GM18951 (cell line): ENCODE results near the gene EIF4B.
A peak's percentile ranks its signal among the peaks of the same experiment; 100 is the strongest.

Experiments
- POLR2A ChIP-seq: IDR thresholded peaks from 4 replicates; pipeline ENCODE4 v1.6.1; 2011; ENCODE audit warnings: mild to moderate bottlenecking; ENCODE audit not compliant: insufficient read length, insufficient read depth; ENCODE audit errors: extremely low read depth
- in situ Hi-C: fragments of 300-500 bp; cut with MboI; formaldehyde crosslinking; loops from one replicate; pipeline ENCODE4 v1.12.0; 2022; ENCODE audit warnings: low sequenced_read_pairs, mixed read lengths, inconsistent platforms; ENCODE audit not compliant: unreplicated experiment

The EIF4B gene

DNA sequence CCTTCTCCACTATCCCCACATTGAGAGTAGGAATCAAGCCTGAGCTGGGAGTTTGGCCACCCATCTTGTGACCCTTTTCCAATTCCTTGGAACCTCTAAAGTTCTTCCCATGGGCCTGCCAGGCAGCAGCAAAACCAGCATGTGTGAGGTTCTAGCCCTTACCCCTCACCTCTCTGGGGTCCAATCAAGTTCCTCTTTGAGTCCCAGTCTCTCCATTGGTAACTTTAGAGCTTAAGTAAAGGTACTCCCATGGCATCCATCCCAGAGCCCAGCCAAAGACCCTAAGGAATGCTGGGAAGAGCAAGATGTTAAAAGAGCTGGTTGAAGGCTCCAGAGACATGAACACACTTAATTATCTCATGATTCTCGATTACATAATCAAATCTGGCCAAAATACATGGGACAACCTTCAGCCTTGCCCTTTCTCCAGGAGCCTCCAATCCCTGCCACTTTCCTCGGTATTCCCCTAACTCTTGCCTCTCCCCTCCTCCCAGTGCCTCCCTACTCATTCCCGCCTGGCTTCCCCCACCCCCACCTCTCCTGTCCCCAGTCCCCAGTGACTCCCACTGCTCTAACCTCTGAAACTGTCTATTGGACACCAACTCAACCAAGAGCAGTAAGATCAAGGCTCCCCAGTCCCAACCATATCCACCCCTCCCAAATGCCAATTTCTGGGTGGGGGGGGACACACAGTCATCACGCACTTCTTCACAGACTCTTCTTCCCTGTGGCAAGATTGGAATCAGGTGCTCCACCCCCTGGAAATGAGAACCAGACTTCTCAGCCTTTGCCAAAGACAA lies 38.8 kb downstream of the EIF4B start:
- in situ Hi-C loops = no loop called here
- no peak for TF ChIP-seq POLR2A

DNA sequence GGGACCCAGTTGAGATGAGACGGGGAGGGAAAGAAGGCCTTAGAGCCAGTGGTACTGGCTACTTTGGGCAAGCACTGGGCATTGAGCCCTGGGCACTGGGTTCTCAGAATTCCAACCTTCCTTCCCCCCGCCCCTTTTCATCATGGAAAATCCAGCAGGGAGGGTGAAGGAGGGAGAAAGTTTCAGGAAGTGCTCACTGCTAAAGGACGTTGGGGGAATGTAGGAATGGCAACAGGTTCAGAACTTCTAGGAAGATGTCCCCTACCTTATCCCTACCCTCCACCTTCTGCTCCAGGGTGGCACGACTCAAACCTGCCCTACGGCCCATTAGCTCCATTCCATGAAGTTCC lies 39.4 kb downstream of the EIF4B start:
- in situ Hi-C loops = no loop called here
- no peak for TF ChIP-seq POLR2A

DNA sequence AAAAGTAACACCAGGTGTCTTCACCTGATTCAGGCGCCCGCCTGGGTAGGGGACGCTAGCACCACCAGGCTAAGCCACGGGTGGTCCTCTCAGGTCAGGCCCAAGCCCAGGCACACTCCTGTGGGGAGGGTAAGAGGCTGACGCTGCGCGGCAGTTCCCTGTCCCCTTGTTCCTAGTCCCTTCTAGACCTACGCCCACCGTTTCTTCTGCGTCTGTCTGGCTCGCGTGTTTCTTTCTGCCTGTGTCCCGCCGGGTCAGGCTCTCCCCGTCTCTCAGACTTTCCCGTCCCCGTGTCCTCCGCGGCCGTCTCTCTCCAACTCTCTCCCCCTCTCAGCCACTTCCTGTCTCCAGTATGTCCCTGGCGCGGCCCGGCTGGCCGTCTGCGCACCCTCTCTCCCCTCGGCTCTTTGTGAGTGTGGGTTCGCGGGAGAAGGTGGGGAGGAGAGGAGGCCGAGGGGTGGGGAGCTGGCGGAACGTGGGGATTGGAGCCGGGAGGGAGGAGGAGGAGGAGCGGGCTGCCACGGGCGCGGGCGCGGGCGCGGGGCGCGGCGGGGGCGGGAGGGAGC lies 40.5 kb downstream of the EIF4B start:
- TF ChIP-seq POLR2A = peak; percentile 16
- in situ Hi-C loops = no loop called here

DNA sequence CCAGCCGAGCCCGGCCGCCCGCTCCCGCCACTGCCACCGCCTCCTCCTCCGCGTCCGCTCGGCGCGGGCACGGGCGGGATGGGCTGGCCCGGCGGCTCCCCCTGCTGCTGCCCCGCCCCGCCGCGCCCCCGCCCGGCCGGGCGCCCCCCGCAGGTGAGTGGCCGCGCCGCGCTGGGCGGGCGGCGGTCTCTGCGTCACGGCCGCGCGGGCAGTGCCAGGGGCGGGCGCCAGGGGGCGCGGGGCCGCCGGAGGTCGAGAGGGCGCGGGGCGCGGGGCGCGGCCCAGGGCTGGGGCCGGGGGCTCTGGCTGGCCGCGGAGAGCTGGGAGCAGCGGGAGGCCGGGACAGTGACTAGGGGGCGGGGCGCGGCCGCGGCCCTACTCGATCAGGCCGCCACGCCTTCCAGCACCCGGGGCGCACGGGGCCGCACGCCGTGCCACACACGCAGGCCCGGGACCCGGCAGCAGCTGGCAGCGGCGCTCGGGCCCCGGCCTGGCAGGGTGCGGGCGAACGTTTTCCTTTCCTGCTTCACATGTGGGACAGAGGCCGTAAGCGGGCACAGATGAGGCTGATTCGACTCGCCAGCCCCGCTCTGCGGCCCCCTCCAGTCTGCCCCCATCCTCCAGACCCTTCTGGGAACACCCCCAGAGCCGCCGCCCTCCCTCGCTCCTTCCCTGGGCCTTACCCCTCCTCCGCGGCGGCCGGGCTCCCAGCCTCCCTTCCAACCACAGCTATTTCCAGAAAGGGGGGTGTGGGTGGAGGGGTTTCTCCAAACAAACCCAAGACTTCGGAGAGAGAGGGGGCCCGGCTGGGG lies 41.2 kb downstream of the EIF4B start:
- in situ Hi-C loops = no loop called here
- peak; percentile 20 for TF ChIP-seq POLR2A

DNA sequence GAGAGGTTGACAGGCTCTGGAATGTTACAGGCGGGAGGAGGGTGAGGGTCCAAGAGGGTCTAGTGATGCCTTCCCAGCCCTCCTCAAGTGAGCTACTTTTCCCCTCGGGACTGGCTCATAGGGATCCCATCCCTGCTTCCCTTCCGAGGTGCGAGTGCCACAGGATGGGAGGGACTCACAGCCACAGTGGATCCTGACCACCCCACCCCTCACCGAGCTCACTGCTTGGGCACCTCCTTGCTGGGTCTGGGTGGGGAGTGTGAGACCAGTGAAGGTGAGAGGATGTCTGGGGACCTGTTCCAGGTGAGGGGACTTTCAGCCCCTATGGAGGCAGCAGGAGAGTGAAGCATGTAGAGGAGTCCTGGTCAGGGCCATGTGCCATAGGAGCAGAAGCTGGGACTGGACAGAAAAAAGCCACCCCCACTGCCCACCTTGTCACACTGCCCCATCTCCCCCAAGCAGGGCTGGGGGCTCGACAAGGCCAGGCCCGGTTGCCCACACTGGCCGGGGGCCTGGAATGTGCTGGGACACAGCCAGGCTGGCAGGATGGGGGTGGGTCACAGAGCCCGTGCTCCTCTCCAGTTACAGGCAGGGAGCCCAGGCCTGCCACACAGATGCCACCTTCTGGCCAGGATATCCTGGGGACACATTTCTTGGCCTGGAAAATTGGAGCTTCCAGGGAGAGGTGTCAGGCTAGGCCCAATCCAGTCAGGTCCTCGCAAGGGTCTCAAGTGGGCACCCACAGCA lies 42.0 kb downstream of the EIF4B start:
- in situ Hi-C loops = no loop called here
- no peak for TF ChIP-seq POLR2A

DNA sequence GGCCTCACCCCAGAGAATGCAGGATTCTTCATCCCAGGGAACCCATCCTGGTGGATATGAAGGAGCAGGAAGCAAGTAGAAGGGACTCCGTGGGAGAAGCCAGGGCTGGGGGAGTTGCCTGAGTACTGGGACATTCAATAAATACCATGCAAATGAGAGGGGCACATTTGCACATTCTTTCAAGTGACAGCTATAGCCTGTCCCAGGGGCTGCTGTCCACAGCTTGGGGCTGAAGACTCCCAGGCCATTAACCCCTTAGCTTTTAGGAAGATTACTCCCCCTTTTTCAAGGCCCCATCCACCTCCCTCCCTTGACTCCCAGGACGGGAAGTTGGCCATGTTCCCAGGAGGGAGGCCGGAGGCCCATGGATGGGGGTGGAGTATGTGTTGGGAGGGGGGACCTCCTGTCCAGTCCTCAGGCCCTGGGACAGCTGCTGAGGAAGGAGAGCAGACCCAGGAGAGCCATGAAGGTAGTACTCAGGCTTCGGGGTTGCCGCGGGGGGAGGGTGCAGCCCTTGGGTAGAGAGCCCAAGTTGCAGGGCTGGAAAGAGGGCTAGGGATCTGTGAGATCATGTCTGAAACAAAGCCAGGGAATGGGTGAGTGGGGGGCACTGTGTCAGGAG lies 42.6 kb downstream of the EIF4B start:
- in situ Hi-C loops = no loop called here
- no peak for TF ChIP-seq POLR2A

DNA sequence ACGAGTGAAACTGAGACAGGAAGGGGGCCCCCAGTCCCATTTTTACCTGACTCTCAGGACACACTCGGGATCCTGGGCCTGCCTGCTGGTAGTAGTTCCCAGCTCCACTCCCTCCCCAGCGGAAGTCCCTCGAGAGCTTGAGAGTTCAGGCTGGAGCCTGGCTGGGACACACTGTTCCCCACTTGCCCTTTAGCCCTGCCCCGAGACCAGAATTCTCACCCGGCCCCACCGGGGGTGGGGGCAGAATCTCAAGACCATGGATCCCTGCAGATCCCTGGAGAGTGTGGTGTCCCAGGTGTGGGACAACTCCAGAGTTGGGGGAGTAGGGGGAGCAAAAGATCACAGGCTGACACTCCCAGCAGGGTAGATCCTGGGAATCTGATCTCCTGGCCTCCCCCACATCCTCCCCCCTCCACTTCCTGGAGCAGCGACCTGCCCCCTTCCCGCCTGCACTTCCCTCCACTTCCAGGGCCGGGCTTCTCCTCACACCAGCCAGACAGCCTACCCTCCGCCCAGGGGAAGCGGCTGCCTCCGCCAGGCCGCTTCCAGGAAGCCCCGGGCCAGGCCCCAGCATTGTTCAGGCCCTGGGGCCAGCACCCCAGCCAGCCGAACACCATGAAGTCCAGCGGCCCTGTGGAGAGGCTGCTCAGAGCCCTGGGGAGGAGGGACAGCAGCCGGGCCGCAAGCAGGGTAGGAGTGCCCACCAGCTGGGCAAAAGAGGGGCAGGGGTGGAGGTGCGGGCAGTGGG lies 43.5 kb downstream of the EIF4B start, which contains the start of gene TNS2:
Gene TNS2, plus strand, starts transcription at position 495 of the 748 bp plus-strand sequence. Its CDS starts 121 bp downstream, at position 616.
- in situ Hi-C loops = no loop called here
- TF ChIP-seq POLR2A = no peak

DNA sequence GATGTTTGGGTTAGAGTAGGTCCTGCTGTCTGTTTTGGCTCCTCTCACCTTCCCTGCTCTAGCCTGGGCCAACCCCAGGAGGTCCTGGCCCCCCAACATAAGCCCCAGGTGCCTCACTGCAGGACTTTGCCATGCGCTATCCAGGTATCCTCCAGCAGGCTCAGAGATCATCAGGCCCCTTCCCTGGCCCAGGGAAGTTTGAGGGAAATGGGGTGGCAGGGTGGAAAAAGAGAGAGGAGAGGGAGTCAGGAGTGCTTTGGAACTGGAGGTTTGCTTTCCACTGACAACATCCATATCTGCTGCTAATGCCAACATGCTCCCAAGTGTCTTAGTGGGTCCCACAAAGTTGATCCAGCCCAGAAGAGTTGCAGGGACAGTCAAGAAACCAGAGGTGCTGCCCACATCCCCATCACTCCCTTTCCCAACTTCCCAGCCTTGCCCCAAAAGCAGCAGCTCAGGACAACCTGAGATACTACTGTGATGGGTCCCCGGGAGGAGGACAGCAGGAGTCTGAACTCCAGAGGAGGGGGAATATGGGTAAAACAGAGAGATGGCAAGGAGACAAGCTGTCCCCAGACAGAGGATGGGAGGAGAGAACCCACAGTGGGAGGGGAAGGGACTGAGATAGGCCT lies 44.3 kb downstream of the EIF4B start:
- in situ Hi-C loops = no loop called here
- no peak for TF ChIP-seq POLR2A

DNA sequence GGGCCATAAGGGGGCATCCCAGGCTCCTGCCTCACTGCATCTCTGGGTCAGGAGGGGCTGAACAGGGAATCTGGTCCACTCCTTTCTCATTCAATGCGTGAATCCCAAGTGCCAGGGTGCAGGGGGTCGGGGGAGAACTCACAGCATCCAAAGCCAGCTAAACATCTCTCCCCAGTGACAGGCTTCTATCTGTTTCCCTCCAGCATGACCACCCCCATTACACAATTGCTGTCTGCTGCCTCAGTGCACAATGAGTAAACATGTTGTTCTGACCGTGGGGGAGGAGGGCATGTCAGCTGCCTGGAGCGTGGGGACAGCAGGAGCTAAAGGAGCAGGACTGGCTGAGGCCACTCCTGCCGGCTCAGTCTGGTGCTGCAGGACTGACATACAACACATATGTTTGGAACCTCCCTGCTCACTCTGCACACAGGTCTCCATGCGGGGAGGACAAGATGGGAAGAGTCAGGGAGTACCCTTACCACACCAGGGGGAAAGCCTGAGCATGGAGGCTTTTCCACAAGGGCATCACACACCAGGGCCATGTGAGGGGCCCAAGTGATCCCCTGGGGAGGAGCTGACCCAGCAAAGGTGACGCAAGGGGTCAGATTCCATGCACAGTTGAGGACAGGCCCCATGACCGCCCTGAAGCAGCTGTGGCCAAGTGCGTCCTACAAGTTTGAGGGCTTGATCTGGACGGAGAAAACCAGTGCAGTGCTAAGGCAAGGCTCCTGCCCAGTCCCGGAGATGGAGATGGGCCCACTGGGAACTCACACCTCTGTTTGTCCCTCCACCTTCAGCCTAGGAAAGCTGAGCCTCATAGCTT lies 45.0 kb downstream of the EIF4B start:
- in situ Hi-C loops = no loop called here

DNA sequence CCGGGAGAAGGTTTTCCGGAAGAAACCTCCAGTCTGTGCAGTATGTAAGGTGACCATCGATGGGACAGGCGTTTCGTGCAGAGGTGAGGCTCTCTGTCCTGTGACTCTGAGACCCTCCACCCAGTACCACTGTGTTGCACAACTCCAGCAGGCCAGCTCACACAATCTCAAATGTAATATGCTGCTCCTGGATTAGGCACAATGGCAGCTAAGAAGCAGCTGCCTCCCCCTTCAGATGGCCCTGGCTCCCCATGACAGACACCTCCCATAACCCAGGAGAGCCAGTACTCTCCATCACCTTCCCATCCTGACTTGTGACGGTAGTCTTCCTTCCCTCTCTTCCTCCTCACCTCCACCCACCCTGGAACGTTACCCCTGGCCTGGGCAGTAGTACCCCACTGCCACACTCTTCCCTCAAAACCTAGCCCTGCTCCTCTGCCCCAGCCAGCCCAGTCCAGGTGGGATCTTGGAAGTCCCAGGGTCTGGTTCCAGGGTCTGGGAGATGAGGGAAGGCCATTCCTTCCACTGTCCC lies 45.7 kb downstream of the EIF4B start:
- TF ChIP-seq POLR2A = no peak

More for the DNA sequence above, 45.0 kb downstream of the EIF4B start:
- no peak for TF ChIP-seq POLR2A

DNA sequence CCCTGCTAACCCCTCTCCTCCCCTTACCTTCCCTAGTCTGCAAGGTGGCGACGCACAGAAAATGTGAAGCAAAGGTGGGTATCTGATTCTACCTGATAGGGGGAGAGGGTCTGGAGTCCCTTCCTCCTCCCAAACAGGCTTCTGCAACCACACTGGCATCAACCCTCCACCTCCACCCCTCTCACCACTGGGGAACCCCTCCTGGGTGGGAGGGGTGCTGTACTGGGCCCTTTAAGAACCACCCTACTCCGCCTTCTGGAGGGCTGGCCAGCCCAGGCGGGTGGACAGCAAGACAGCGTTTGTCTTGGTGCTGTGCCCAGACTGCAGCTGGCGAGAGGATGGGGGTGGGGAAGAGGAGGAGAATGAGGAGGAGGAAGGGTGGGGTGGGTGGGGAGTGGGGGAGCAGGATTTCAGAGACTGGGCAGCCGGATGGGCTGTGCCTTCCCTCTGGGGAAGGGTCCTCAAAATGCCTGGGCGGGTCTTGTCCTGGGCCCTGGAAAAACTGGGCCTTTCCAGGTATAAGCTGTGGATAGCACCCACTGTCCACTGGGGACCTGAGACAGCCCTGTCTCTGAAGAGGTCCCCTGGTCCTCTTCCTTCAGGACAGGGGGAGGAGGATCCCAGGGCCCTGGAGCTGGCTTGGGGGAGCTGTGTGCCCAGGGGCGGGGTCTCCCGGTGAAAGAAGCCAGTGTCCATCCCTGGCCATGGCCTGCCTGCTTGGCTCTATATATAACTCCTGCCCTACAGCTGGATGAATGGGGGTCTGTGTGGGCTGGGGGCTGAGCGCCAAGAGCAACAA lies 46.4 kb downstream of the EIF4B start:
- in situ Hi-C loops = no loop called here
- no peak for TF ChIP-seq POLR2A

More for the DNA sequence above, 45.7 kb downstream of the EIF4B start:
- in situ Hi-C loops = no loop called here
